Mucosa of rectum (tissue), 2 donors: ENCODE measurements around the gene ERAS.

Source experiments
- H3K27ac ChIP-seq, 2 donors: one replicate each; pipeline ENCODE4 v1.7.0; 2013; ENCODE audit warnings: inconsistent platforms in 2 of 2, low read depth in 2 of 2, low read length in 2 of 2
- H3K27me3 ChIP-seq, 2 donors: one replicate each; pipeline ENCODE4 v1.7.0; 2013; ENCODE audit warnings: low read length in 2 of 2; ENCODE audit not compliant: control insufficient read depth in 2 of 2, insufficient read depth in 2 of 2
- H3K36me3 ChIP-seq, 2 donors: one replicate each; pipeline ENCODE4 v1.7.0; 2013; ENCODE audit warnings: low read length in 2 of 2; ENCODE audit not compliant: control insufficient read depth in 2 of 2, insufficient read depth in 2 of 2
- H3K4me1 ChIP-seq, 2 donors: one replicate each; pipeline ENCODE4 v1.7.0; 2013; ENCODE audit warnings: low read length in 2 of 2, mild to moderate bottlenecking in 1 of 2; ENCODE audit not compliant: control insufficient read depth in 2 of 2, insufficient read depth in 2 of 2
- H3K4me3 ChIP-seq, 2 donors: one replicate each; pipeline ENCODE4 v1.7.0; 2013; ENCODE audit warnings: low read length in 2 of 2
- H3K9ac ChIP-seq, 2 donors: one replicate each; pipeline ENCODE4 v1.7.0; 2013; ENCODE audit warnings: low read length in 2 of 2, low read depth in 1 of 2, mild to moderate bottlenecking in 1 of 2
- H3K9me3 ChIP-seq, 2 donors: one replicate each; pipeline ENCODE4 v1.7.0; 2013; ENCODE audit warnings: low read length in 2 of 2; ENCODE audit not compliant: control insufficient read depth in 2 of 2
- donor health status: healthy.
- donor health status: Normal muscosa, but diverticular disease.

The ERAS gene, protein sequence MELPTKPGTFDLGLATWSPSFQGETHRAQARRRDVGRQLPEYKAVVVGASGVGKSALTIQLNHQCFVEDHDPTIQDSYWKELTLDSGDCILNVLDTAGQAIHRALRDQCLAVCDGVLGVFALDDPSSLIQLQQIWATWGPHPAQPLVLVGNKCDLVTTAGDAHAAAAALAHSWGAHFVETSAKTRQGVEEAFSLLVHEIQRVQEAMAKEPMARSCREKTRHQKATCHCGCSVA

DNA sequence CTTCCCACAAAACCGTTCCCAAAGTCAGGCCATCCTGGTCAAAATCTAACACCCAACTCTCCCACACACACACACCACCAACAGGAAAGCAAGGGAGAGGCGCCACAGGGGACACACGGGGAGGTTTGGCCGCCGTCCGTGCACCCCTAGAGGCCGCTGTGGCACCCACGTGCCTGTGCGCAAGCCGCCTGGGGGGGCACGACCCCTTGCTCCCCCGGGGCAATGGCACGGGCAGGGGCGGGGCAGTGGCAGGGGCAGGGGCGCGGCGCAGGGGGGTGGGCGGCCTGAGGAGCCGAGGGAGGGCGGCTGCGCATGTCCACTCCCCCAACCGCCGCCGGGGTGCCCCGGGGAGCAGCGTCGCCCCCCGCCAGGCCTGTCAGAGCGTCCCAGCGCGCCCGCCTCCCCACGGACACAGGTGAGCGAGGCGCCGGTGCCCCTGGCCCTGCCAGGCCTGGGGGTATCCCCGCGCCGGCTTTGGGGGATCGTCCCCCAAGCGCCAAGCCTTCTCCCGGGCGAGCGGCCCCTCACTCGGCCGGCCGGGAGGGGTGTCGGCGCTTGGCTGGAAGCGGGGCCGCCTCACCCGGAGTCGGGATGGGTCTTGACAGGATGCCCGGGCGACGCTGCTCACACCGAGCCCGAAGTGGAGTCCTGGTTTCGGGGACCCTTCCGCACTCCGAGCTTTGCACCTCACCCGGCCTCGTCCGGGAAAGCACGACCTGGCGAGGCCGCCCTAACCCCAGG is at the start of gene ERAS:
Gene ERAS, plus strand, starts transcription at position 379 of the 741 bp plus-strand sequence. CDS start 2,611 bp downstream, outside the sequence.
- no peak within 1 kb of the TSS for H3K27ac ChIP-seq
- H3K4me3 ChIP-seq = no peak within 1 kb of the TSS
- no peaks in the 10 kb centered on the region for H3K4me1 ChIP-seq
- H3K9me3 ChIP-seq = peaks cover 0 to 6% of the 10 kb centered on the region in 2 donors
- peaks cover 7 to 8% of the 10 kb centered on the region in 2 donors for H3K36me3 ChIP-seq
- peaks cover under 1 to 8% of the 10 kb centered on the region in 2 donors for H3K27me3 ChIP-seq
- no peak within 1 kb of the TSS for H3K9ac ChIP-seq

DNA sequence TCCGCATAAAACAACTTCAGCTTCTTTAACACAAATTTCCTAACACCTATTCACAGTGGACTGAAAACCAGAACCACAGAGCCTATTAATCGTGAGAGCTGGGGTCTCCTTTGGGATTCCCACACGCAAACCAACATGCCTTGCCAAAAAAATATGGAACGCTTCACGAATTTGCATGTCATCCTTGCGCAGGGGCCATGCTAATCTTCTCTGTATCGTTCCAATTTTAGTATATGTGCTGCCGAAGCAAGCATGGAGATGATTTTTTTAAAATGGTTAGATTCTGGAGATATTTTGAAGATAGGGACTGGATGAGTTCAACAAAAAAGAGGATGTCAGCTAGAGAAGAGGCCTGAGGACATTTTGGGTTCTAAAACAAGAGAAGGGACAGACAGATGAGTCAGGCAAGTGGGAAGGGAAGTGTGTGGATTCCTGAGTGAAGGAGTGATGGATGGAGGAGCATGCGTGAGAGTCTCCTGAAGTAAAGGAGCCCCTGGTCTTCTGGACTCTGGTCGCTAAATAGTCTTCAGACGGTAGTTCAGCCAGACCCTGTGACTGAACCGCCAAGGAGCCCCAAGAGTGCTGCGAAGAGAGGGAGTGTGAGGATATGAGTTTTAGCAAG is 49.4 kb upstream of the ERAS start:
- Histone ChIP-seq H3K27me3 (peaks cover 4% of the 10 kb centered on the region in 2 donors), H3K4me1 (no peaks in the 10 kb centered on the region), H3K4me3 (no peak overlapping the region), H3K9me3 (no peaks in the 10 kb centered on the region), H3K36me3 (no peaks in the 10 kb centered on the region), H3K9ac (no peak overlapping the region), H3K27ac (no peak overlapping the region)

DNA sequence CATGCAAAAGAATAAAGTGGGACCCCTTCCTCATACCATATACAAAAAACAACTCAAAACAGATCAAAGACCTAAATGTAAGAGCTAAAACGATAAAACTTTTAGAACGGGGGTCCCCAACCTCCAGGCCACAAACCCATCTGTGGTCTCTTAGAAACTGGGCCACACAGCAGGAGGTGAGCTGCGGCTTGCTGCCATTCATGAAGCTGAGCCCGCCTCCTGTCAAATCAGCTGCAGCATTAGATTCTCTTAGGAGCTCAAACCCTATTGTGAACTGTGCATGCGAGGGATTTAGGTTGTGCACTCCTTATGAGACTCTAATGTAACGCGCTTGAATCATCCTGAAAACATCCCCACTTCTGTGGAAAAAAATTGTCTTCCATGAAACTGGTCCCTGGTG is 46.9 kb upstream of the ERAS start:
- H3K27me3 ChIP-seq = peaks cover 4% of the 10 kb centered on the region in 2 donors
- H3K9ac ChIP-seq = no peak overlapping the region
- no peak overlapping the region for H3K27ac ChIP-seq
- no peak overlapping the region for H3K4me3 ChIP-seq
- no peaks in the 10 kb centered on the region for H3K4me1 ChIP-seq
- H3K36me3 ChIP-seq = no peaks in the 10 kb centered on the region
- no peaks in the 10 kb centered on the region for H3K9me3 ChIP-seq

DNA sequence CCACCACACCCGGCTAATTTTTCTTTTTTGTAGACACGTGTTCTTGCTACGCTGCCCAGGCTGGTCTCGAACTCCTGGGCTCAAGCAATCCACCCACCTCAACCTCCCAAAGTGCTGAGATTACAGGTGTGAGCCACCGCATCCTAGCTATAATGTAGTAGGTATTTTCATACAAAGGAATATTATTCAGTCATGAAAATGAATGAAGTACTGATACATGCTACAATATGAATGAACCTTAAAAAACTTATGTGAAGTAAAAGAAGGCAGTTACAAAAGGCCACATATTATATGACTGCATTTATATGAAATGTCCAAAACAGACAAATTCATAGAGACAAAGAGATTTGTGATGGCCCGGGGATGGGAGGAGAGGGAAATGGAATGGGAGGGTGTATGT is 44.6 kb upstream of the ERAS start:
- H3K4me3 ChIP-seq = no peak overlapping the region
- H3K27me3 ChIP-seq = peaks cover 4% of the 10 kb centered on the region in 2 donors
- H3K9me3 ChIP-seq = no peaks in the 10 kb centered on the region
- H3K9ac ChIP-seq = no peak overlapping the region
- H3K4me1 ChIP-seq = no peaks in the 10 kb centered on the region
- H3K27ac ChIP-seq = no peak overlapping the region
- no peaks in the 10 kb centered on the region for H3K36me3 ChIP-seq

DNA sequence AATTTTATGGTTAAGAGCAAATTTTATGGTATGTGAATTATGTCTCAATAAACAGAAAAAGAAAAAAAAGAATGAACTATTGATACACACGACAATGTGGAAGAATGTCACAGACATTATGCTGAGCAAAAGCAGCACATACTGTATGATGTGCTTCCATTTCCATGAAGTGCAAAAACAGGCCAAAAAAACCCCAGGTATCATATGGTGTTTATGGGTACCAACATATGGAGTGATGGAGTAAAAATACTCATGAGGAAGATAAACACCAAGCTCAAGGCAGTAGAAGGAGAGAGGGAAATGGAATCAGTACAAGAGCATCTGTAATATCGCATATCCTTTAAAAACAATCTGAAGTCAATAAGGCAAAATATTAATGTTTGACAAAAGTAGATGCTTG is 44.1 kb upstream of the ERAS start:
- no peak overlapping the region for H3K9ac ChIP-seq
- H3K4me1 ChIP-seq = no peaks in the 10 kb centered on the region
- H3K27me3 ChIP-seq = peaks cover 3 to 8% of the 10 kb centered on the region in 2 donors
- no peak overlapping the region for H3K4me3 ChIP-seq
- H3K36me3 ChIP-seq = no peaks in the 10 kb centered on the region
- no peaks in the 10 kb centered on the region for H3K9me3 ChIP-seq
- H3K27ac ChIP-seq = no peak overlapping the region

DNA sequence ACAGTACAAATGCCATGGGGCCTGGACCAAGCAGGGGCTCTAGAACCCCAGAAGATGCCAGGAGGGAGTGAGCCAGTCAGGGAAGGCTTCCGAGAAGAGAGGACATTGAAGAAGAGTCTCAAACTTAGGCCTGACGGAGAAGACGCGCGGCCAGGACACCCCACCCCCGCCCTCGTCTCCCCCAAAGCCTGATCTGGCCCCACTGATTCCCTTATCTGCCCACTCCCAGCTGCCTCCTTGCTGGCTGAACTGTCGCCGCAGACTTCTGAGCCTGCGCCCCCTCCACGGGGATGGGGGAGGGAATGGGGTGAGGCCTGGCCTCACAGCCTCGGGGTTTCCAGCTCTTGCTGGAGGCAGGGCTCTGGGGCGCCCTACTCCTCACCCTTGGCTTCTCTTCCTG is 43.5 kb upstream of the ERAS start:
- no peak overlapping the region for H3K4me3 ChIP-seq
- no peaks in the 10 kb centered on the region for H3K4me1 ChIP-seq
- H3K9me3 ChIP-seq = no peaks in the 10 kb centered on the region
- no peak overlapping the region for H3K9ac ChIP-seq
- no peak overlapping the region for H3K27ac ChIP-seq
- peaks cover 0 to 8% of the 10 kb centered on the region in 2 donors for H3K27me3 ChIP-seq
- no peaks in the 10 kb centered on the region for H3K36me3 ChIP-seq

DNA sequence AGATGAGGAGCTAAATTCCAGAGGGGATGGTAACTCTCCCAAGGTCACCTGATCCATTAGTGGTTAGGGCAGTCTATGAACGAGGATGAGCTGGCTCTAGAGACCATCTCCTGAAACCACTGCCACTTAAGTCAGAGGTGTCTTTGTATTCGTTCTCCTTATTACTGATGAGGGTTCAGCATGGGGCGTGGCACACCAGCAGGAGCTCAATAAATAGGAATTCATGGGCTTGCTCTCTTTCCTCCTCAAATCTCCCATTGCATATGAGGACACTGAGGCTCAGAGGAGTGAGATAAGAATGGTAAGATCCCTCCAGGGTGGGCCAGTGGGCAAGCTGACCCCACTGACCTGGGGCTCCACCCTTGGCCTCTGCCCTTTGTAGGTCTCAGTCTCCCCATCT is 41.6 kb upstream of the ERAS start:
- H3K27me3 ChIP-seq = peaks cover 0 to 5% of the 10 kb centered on the region in 2 donors
- H3K4me1 ChIP-seq = no peaks in the 10 kb centered on the region
- H3K9ac ChIP-seq = no peak overlapping the region
- H3K27ac ChIP-seq = no peak overlapping the region
- no peaks in the 10 kb centered on the region for H3K36me3 ChIP-seq
- H3K9me3 ChIP-seq = no peaks in the 10 kb centered on the region
- no peak overlapping the region for H3K4me3 ChIP-seq

DNA sequence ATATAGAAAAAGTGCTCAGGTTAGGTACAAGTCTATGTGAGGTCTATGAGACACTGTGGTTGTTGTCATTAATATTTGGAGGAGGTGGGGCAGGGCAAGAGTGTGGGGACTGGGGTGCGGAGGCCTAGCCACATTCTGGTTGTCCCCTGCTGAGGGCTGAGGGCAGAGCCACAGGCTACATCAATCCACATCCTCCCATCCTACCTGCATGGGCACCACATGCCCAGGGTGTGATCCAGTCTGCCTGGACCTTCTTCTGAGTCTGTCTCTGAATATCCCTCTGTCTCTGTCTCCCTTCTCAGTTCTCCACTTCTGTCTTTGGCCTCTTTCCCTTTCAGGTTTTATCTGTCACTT is 41.1 kb upstream of the ERAS start:
- no peak overlapping the region for H3K9ac ChIP-seq
- no peaks in the 10 kb centered on the region for H3K4me1 ChIP-seq
- H3K27ac ChIP-seq = no peak overlapping the region
- H3K9me3 ChIP-seq = no peaks in the 10 kb centered on the region
- no peaks in the 10 kb centered on the region for H3K36me3 ChIP-seq
- H3K4me3 ChIP-seq = no peak overlapping the region
- peaks cover 0 to 5% of the 10 kb centered on the region in 2 donors for H3K27me3 ChIP-seq

DNA sequence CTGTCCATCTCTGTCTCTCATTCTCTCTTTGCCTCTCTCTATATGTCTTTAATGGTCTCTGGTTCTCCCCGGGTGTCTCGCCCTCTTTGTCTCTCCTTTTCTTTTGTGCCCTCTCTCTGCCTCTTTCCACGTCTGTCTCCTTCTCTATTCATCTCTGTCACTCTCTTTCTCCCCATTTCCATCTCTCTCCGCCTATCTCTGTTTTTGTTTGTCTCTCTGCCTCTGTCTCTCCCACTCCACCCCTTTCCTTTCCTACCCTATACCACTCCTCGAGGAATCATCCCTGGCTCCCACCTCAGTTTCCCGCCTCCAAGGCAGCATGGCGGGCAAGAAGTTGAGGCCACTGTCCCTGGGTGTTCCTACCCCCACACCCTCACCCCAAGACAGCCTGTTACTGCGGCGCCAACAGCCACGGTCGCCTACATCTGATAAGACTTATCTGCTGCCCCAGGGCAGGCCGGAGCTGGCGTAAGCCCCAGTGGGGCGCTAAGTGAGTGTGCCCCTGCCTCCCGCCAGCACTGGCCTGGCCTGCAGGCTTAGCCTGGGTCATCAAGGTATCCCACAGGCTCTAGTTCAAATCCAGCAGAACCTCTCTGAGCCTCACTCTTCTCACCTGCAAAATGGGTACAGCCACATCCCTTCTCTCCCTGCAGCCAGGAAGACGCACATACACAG is 40.6 kb upstream of the ERAS start:
- no peaks in the 10 kb centered on the region for H3K4me1 ChIP-seq
- H3K9ac ChIP-seq = no peak overlapping the region
- H3K27me3 ChIP-seq = peaks cover 0 to 5% of the 10 kb centered on the region in 2 donors
- H3K27ac ChIP-seq = no peak overlapping the region
- H3K9me3 ChIP-seq = no peaks in the 10 kb centered on the region
- H3K36me3 ChIP-seq = no peaks in the 10 kb centered on the region
- no peak overlapping the region for H3K4me3 ChIP-seq

DNA sequence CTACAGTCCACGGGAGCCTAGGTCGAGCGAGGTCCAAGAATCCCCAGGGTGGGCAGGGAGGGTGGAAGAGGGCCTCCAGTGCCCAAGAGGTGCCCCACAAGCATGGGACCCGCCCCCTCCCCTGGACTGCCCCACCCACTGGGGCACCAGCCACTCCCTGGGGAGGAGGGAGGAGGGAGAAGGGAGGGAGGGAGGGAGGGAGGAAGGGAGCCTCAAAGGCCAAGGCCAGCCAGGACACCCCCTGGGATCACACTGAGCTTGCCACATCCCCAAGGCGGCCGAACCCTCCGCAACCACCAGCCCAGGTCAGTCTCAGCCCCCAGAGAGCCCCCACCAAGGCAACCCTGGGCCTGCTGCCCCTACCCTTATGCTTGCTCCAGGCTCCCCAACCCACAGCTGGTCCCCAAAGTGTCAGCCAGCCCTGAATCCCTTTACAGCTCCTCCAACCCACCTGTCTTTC is 39.9 kb upstream of the ERAS start, which contains the start of gene GATA1:
Gene GATA1, plus strand, starts transcription at position 250 of the 460 bp plus-strand sequence. CDS start 4,520 bp downstream, outside the sequence.
- Histone ChIP-seq H3K36me3 (no peaks in the 10 kb centered on the region), H3K9ac (no peak within 1 kb of the TSS), H3K27ac (no peak within 1 kb of the TSS)

More for the DNA sequence above, 39.9 kb upstream of the ERAS start, which contains the start of gene GATA1:
- no peak within 1 kb of the TSS for H3K4me3 ChIP-seq
- peaks cover 0 to 5% of the 10 kb centered on the region in 2 donors for H3K27me3 ChIP-seq
- H3K9me3 ChIP-seq = no peaks in the 10 kb centered on the region
- no peaks in the 10 kb centered on the region for H3K4me1 ChIP-seq
